Muscle of back (tissue), 11 donors: ENCODE results near the gene GALNTL6. TPM values are rescaled to one million over a fixed set of nuclear protein-coding genes. Genes with fewer than 3 reads are reported as not detected.
A peak's percentile ranks its signal among the peaks of the same experiment; 100 is the strongest.

Experiments
- DNase-seq, 3 donors: peaks; one replicate each; pipeline versions ENCODE4 v3.0.0 to v3.0.0-alpha.2; 2013
- polyA plus RNA-seq, 10 donors: library from polyadenylated mRNA; unstranded; fragments of 120-200 nt; gene quantifications; one replicate each; pipeline ENCODE4 v1.2.1, GENCODE V29; 2013; ENCODE audit not compliant: insufficient read length in 10 of 10

The GALNTL6 gene
- polyA plus RNA-seq, 10 donors = 0.29 to 2.2 (median 1.2) TPM; not detected in 1

GRCh38 chr4:172105918-172106317, 292.7 kb downstream of the GALNTL6 start:
- DNase-seq = no peak

- DNase-seq = no peak
These were observed 296.3 kb downstream of the GALNTL6 start for GRCh38 chr4:172109466-172109865.

- no peak for DNase-seq
These were observed 311.6 kb downstream of the GALNTL6 start for GRCh38 chr4:172124656-172125308.

- DNase-seq = no peak
These were observed 312.2 kb downstream of the GALNTL6 start for GRCh38 chr4:172125443-172125842.

- no peak for DNase-seq
These were observed 314.0 kb downstream of the GALNTL6 start for GRCh38 chr4:172127168-172127567.

- no peak for DNase-seq
These were observed 316.4 kb downstream of the GALNTL6 start for GRCh38 chr4:172129593-172129992.

GRCh38 chr4:172134521-172134920, 321.3 kb downstream of the GALNTL6 start:
- DNase-seq = no peak

- DNase-seq = no peak
These were observed 327.8 kb downstream of the GALNTL6 start for GRCh38 chr4:172141025-172141424.

- DNase-seq = peak in 1 of 3 donors; percentile 54
These were observed 329.1 kb downstream of the GALNTL6 start for GRCh38 chr4:172142281-172142741.

GRCh38 chr4:172143605-172144314, 330.6 kb downstream of the GALNTL6 start:
- no peak for DNase-seq

- peak in 1 of 3 donors; percentile 25 for DNase-seq
These were observed 334.5 kb downstream of the GALNTL6 start for GRCh38 chr4:172147687-172148086.

- no peak for DNase-seq
These were observed 336.1 kb downstream of the GALNTL6 start for GRCh38 chr4:172149329-172149728.

GRCh38 chr4:172152284-172152683, 339.1 kb downstream of the GALNTL6 start:
- no peak for DNase-seq

- no peak for DNase-seq
These were observed 340.5 kb downstream of the GALNTL6 start for GRCh38 chr4:172153719-172154118.

- DNase-seq = no peak
These were observed 342.7 kb downstream of the GALNTL6 start for GRCh38 chr4:172155838-172156345.

GRCh38 chr4:172157946-172158345, 344.7 kb downstream of the GALNTL6 start:
- no peak for DNase-seq

- no peak for DNase-seq
These were observed 350.0 kb downstream of the GALNTL6 start for GRCh38 chr4:172163215-172163614.

GRCh38 chr4:172168888-172169287, 355.7 kb downstream of the GALNTL6 start:
- no peak for DNase-seq

- DNase-seq = no peak
These were observed 356.7 kb downstream of the GALNTL6 start for GRCh38 chr4:172169871-172170270.

- no peak for DNase-seq
These were observed 360.0 kb downstream of the GALNTL6 start for GRCh38 chr4:172173206-172173605.

- DNase-seq = no peak
These were observed 364.2 kb downstream of the GALNTL6 start for GRCh38 chr4:172177382-172177781.

GRCh38 chr4:172188248-172188988, 375.2 kb downstream of the GALNTL6 start:
- DNase-seq = no peak
